GM21576 (cell line): Measurements from ENCODE around the gene NDUFAF3.
"Not testable (repeated sequence)": the region's sequence is repeated elsewhere in the genome, so short reads cannot be mapped to it uniquely, and the experiment has no call there.

ENCODE experiments used
- ATAC-seq: cut with Tn5 transposase; IDR thresholded peaks from one replicate; pipeline ENCODE4 v1.9.1; 2021; ENCODE audit warnings: mild to moderate bottlenecking, moderate library complexity; ENCODE audit not compliant: unreplicated experiment

The NDUFAF3 gene

DNA sequence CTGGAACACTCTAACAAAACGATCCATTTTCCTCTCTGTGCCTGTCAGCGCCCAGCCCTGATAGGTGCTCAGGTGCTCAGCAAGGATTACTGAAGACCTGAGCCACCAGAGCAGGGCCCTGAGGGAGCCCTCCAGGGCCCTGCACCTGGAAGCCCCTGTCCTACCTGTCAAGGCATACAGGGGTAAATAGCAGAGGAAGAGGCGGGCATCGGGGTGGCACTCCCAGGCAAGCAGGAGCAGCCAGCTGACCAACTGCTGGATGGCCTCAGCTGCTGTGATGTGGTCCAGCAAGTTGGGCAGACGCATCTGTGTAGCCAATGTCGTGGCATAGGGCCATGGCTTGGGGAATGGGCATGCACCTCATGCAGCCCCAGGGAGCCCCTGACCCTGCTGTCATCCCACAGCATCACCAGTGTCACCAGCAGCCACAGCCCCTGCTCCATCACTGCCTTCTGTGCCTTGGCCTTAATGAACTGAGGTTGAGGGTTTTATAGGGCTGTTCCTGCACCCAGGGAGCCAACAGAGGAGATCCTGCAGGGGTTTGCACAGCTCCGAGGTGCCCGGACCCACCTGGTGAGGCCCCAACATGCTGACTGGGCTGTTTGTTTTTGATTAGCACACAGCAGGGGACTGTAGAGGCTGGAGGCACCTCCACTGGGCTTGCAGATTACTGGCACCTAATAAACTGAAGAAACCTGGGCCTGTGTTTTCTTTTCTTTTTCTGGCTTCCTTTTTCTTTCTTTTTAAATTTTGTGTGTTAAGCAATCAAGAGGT lies 22.6 kb upstream of the NDUFAF3 start:
- ATAC-seq, result no peak

DNA sequence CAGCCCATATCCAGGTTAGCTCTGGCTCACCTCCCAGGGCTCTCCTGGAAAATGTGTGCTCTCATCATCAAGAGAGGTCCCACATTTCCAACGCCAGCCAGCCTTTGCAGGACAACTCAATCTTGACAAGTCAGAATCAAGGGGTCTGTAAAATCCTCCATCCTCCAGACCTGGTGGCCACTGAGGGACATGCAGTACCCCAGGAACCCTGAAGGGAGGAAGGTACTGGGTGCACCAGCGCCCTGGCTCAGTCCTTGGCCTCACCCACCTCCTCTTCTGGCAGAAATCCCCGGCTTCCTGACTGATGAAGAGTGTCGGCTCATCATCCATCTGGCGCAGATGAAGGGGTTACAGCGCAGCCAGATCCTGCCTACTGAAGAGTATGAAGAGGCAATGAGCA lies 20.8 kb upstream of the NDUFAF3 start:
- ATAC-seq, result no peak

DNA sequence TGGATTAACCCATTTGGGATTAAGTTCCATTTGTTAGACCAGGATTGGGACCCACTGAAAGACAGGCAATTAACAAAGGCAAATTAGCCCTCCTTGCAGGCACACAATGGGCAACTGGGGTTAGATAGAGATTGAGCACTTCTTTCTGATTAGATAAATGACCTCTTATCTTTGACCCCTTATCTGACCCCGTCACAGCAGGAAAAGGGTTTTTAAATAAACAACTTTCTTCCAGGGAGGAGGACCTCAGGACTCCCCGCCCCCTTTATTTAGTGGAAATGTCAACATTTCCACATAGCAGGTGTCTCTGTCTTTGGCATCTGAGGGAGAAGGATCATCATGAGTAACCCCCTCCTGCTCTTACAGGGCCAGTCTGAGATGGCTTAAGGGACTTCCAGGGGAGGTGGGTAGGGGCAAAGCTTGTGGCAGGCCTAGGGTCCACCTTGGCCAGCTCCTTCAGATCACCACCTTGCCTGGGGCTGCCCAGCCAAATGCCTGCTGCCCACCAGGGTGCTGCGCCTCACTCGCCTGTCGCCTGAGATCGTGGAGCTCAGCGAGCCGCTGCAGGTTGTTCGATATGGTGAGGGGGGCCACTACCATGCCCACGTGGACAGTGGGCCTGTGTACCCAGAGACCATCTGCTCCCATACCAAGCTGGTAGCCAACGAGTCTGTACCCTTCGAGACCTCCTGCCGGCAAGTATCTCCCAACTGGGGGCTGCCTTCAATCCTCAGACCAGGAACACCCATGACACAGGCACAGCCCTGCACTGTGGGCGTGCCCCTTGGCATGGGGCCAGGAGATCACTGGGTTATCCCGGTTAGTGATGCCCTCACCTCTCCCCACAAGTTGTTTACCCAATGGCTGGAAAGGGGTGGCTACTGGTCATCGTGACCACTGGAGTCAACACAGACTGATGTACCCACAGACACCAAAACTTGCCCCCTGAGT lies 17.3 kb upstream of the NDUFAF3 start:
- ATAC-seq, result no peak

DNA sequence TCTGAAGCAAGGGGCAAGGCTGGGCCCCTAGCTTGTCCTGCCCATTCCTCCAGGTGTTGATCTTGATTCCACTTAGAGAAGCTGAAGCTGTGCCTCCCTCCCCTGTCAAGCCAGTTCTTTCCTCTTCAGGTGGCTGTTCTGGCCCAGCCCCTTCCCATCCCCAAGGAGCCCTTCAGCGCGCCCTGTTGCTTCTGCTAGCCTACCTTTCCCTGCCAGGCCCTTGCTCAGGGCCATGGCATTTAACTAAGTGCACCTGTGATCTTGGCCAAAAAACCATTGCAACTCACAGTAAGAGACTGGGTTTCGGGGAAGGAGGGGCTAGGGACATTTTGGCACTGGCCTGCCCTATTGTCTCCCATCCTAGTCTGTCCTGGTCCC lies 16.6 kb upstream of the NDUFAF3 start:
- ATAC-seq, result no peak

DNA sequence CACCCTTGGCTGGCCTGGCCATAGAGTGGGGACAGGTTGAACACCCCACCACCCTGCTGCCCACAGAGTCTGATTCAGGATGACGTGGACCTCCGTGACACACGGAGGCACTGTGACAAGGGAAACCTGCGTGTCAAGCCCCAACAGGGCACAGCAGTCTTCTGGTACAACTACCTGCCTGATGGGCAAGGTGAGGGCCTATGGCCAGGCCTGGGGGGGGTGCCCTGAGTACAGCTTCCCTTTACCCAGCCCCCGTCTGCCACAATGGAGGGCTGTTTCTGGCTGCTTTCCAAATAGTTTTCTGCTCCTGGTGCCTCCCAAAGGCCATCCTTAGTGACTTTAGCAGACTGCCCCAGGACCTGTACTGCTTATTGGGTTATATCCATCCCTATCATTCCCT lies 15.9 kb upstream of the NDUFAF3 start:
- no peak for ATAC-seq

DNA sequence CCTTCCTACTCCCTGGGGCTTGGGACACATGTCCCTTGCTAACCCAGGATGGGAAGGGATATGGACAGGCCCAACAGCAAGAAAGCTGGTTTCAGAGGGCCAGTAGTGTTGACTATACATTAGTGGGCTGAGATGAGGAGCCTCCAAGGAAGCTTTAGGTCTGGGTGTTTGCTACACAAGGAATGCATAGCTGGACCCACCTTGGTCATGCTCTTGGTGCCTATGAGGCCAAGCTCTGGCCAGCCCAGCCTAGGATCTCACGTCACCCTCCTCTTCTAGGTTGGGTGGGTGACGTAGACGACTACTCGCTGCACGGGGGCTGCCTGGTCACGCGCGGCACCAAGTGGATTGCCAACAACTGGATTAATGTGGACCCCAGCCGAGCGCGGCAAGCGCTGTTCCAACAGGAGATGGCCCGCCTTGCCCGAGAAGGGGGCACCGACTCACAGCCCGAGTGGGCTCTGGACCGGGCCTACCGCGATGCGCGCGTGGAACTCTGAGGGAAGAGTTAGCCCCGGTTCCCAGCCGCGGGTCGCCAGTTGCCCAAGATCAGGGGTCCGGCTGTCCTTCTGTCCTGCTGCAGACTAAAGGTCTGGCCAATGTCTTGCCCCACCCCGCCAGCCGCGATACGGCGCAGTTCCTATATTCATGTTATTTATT lies 15.4 kb upstream of the NDUFAF3 start:
- peak; percentile 1 for ATAC-seq

DNA sequence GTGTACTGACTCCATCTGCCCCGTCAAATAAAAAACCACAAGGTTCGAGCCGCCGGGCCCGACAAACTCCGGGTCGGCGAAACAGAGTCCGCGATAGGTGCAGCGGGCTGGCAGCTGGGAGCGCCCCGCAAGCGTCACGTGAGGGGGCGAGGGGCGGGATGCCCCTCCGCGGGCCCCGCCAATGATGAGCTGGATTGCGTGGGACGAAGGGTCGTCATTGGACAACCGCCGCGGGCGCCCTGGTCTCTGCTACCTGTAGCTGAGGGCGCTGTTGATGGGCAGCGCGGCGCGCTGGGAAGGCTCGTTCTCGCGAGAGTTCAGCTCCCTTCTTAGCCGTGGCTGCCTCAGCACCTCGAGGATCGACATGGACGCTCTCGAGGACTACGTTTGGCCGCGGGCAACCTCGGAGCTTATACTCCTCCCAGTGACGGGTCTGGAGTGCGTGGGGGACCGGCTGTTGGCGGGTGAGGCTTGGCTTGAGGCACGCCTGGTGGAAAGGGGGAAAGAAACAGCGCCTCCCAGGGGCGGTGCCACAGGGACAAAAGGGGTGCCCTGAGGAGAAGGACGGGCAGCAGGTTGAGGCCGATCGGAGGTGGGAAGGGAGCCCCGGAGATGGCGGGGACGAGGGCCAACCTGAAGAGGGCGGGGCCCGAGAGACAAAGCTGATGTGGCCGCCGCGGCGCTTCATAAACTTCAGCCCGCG lies 14.7 kb upstream of the NDUFAF3 start, which contains the start of gene WDR6:
WDR6 (plus strand) TSS at position 324 of the 703 bp plus-strand sequence; CDS start at position 365, 41 bp downstream.
- ATAC-seq, result peak; percentile 85

DNA sequence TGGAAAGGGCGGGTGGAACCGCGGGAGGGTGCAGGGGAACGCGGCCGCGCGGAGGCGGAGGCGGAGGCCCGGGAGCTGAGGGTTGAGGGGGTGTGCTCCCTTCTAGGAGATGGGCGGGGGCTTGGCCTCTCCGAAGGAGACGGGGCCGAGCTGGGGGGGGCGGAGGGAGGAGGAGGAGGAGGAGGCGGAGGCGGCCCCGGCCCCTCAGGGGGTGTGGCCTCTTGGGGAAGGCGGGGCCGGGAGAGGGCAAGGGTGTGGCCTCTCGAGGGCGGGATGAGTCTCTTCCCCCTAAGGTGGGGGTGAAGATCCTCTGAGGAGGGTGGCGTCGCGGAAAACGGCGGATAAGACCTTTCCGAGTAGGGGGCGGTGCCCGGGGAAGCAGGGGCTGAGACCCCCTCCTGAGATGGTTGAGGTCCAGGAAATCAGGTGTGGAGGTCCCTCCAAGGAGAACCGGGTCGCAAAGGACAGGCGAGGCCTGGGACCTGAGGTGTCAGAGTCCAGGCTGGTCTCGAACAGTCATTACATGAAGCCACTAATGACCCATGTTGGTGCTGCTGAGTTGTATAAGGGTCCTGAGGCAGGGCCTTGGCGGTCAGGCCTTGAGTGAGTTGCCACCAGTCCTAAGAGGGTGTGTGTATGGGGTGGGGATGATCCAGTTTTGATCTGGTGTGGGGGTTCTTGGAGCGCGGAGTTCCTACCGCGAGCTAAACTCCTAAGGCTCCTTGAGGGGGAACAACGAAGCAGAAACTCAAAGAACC lies 14.0 kb upstream of the NDUFAF3 start:
- peak; percentile 42 for ATAC-seq

DNA sequence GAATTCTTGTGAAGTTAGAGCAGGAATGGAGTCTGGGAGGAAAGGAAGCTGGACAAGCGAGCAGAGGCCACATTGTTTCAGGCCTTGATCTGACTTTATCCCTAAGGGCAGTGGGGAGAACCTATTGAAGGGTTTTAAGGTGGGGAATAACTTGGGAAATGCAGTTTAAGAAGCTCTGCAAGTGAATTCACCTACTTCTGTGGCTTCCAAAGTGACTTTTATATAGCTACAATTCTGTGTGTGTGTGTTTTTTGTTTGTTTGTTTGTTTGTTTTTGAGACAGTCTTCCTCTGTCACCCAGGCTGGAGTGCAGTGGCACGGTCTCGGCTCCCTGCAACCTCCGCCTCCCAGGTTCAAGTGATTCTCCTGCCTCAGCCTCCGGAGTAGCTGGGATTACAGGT lies 13.3 kb upstream of the NDUFAF3 start:
- not testable (repeated sequence) for ATAC-seq

DNA sequence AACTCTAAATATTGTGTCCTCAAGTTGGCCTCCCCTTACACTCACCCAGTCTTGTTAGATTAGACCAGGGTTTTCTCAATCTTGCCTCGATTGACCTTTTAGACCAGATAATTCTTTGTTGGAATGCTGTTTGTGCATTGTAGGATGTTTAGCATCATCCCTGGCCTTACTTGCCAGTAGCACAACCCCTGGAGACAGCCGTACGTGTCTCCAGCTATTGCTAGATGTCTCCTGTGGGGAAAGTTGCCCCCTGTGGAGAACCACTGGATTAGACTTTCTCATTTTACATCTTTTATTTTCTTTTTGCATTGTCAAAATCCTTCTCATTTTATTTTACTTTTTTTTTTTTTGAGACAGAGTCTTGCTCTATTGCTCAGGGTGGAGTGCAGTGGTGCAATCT lies 12.5 kb upstream of the NDUFAF3 start:
- ATAC-seq, result no peak

DNA sequence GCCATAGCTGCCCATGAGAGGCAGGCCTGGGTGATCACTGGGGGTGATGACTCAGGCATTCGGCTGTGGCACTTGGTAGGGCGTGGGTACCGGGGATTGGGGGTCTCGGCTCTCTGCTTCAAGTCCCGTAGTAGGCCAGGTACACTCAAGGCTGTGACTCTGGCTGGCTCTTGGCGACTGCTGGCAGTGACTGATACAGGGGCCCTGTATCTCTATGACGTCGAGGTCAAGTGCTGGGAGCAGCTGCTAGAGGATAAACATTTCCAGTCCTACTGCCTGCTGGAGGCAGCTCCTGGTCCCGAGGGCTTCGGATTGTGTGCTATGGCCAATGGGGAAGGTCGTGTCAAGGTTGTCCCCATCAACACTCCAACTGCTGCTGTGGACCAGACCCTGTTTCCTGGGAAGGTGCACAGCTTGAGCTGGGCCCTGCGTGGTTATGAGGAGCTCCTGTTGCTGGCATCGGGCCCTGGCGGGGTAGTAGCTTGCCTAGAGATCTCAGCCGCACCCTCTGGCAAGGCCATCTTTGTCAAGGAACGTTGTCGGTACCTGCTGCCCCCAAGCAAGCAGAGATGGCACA lies 9.4 kb upstream of the NDUFAF3 start:
- ATAC-seq, result no peak

DNA sequence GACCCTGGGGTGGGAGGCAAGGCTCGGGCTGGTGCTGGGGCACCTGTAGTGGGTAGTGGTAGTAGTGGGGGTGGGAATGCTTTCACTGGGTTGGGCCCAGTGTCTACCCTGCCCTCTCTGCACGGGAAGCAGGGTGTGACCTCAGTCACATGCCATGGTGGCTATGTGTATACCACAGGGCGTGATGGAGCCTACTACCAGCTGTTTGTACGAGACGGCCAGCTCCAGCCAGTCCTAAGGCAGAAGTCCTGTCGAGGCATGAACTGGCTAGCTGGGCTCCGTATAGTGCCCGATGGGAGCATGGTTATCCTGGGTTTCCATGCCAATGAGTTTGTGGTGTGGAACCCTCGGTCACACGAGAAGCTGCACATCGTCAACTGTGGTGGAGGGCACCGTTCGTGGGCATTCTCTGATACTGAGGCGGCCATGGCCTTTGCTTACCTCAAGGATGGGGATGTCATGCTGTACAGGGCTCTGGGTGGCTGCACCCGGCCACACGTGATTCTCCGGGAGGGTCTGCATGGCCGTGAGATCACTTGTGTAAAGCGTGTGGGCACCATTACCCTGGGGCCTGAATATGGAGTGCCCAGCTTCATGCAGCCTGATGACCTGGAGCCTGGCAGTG lies 8.7 kb upstream of the NDUFAF3 start:
- ATAC-seq, result no peak

DNA sequence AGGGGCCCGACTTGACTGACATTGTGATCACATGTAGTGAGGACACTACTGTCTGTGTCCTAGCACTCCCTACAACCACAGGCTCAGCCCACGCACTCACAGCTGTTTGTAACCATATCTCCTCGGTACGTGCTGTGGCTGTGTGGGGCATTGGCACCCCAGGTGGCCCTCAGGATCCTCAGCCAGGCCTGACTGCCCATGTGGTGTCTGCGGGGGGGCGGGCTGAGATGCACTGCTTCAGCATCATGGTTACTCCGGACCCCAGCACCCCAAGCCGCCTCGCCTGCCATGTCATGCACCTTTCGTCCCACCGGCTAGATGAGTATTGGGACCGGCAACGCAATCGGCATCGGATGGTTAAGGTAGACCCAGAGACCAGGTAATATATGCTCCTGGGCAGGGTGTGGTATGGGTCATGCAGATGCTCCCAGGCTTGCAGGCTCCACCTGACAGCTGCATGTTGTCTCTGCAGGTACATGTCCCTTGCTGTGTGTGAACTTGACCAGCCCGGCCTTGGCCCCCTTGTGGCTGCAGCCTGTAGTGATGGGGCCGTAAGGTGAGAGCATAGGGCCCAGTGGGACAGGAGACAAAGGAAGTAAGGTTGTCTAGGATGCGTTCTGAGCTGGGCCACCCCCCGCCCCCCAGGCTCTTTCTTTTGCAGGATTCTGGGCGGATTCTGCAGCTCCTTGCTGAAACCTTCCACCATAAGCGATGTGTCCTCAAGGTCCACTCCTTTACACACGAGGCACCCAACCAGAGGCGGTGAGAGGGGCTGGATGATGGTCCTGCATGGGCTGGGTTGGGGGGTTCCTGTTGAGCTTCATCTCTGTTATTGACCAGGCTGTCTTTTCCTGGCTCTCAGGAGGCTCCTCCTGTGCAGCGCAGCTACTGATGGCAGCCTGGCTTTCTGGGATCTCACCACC lies 7.9 kb upstream of the NDUFAF3 start:
- no peak for ATAC-seq

DNA sequence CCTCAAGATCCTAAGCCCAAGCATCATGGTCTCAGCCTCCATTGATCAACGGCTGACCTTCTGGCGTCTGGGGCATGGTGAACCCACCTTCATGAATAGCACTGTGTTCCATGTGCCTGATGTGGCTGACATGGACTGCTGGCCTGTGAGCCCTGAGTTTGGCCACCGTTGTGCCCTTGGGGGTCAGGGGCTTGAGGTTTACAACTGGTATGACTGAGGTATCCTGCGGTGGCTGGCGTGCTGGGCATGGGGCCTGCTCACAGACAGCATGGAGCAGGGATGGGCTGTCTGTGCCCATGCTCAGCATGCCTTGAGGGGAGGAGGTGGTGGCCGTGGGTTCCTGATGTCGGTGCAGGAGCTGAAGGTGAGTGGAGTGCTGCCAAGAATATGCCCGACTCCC lies 6.8 kb upstream of the NDUFAF3 start:
- ATAC-seq, result no peak

DNA sequence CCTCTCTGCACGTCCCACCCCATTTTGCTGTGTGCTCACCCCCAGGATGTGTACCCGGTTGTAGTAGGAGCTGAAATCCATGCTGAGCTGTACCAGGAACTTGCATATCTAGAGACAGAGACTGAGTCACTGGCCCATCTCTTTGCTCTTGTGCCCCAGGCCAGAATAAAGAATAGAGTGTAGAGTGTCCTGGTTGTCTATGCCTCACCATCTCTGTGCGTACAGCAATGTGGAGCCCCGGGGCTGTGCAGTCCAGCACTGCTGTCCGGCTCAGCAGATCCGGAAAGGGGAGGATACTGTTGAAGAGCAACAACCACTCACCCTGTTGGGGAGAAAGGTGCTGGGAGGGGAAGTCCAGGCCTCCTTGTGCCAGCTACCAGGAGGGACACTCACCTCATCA lies 6.2 kb upstream of the NDUFAF3 start:
- ATAC-seq, result no peak

DNA sequence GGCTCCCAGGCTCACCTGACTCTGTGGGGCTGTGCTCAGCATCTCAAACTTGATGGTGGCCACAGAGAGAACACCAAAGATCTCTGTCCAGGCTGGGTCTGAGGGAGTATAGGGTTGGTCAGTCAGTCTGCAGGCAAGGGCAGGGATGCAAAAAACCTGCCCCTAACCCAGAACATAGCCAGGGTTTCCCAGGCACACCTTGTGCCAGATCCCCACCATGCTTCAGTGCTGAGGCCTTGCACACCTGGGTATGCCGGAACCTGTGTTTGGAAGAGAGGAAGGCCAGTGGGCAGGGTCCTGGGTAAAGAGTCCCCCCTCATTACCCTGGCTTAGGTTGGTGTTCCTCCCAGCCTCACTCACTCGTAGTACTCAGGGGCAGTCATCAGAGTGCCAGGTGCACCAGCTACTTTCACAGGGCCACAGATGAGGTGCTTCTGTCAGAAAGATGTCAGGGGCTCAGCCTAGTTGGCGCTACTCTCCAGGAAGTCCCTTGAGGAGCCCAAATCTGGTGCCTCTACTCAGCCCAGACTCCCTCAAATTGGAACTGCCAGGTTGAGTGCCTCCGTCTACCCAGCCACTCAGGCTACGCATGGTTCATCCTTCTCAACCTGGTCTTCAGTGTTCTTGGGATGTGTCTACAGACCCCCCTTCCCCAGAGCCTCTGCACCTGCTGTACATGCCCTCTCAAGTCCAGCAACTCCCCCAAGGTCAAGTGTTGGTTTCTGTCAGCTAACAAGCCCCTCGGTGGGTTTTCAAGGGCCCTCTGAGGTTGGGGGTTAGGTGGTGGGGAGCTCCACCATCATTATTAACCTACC lies 5.3 kb upstream of the NDUFAF3 start:
- no peak for ATAC-seq

DNA sequence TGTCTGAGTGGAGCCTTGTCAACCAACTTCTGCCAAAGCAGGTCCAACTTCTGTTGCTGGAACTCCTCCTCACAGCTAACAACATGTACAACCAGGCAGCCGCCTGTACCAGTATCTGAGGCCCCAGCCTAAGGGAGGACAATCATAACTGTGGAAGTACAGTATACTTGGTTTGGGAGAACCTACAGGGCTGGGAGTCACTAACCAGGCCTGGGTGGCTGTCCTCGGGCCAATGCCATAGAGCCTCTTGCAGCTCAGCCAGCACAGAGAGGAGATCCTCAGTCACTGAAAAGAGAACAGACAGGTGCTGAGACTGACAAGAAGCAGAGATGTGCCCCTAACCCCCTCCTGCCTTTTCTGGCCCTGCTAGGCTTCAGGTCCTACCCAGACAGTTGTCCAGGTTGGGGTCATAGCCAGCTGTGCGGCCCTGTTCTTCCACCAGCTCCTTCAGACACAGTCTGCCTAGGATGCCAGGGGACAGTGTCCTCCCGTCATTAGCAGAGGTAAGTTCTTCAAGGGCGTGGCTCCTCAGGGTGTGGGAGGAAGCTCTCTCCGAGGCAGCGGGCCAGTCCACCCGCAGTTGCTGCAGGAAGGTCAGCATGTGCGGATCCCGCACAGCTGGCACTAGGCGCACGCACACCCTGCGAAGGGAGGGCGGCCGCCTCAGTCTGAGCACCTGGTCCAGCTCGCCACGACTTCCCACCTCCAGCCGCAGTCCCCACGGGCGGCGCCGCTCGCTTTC lies 4.5 kb upstream of the NDUFAF3 start:
- ATAC-seq, result no peak
